SU-DHL-6 (cell line): ENCODE measurements around the gene ADAM17.

Experiments
- CTCF ChIP-seq: fragments of 200-600 bp; sonication (generic); IDR thresholded peaks from one replicate; pipeline ENCODE4 v1.5.1; 2017; ENCODE audit warnings: antibody characterized with exemption, mild to moderate bottlenecking, low read length, moderate library complexity; ENCODE audit not compliant: insufficient read depth, poor library complexity, severe bottlenecking
- EZH2phosphoT487 ChIP-seq: fragments of 200-600 bp; sonication (generic), shearing (Covaris generic); conservative IDR thresholded peaks from 2 replicates; pipeline ENCODE4 v1.6.1; 2018; ENCODE audit warnings: mild to moderate bottlenecking, antibody characterized with exemption, low read length, moderate library complexity, mixed read lengths

- TF ChIP-seq CTCF (no peak), EZH2phosphoT487 (no peak)
These were observed 18.7 kb upstream of the ADAM17 start for GRCh38 chr2:9574331-9574730.
